Measurements from ENCODE around the gene CNIH3. TPM values are rescaled to one million over a fixed set of nuclear protein-coding genes. Genes with fewer than 3 reads are reported as not detected.

CNIH3 gene
- total RNA-seq, 1 experiment from 2014 or later: 1.8 TPM

DNA sequence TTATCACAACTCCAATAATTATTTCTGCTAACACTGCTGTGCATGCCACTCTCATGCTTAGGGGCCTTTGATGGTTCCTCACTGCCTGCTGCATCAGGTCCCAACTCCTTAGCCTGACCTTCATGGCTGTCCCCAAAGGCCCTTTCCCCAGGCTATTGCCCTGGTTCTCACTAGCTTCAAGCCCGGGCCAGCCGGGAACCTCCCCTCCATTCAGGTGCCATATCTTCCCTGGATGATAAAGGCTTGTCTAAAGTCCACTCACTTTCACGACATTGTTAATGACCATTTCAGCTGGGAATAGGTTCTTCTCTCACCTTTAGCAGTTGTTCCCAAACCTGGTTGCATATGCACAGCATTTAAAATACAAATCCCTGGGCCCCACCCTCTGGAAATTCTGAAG is 95.8 kb downstream of the CNIH3 start:
- ATAC-seq: no peak
- Histone ChIP-seq H3K4me2 (ENCODE audit: low read length) (no peak overlapping the region), H4K20me1 (ENCODE audit: insufficient read depth) (no peaks in the 10 kb centered on the region), H3K27me3 (ENCODE audit: insufficient read depth, low read length) (peaks cover 10% of the 10 kb centered on the region; the same call in 1 of the 2 replicates), H3K4me1 (ENCODE audit: control insufficient read depth in 1 of 2, insufficient read depth in 2 of 2, low read length in 2 of 2) (peaks cover 0 to 7% of the 10 kb centered on the region in 2 experiments; a peak in 2 of 4 replicates), H3K9me3 (ENCODE audit: control insufficient read depth in 1 of 2, insufficient read depth in 1 of 2, low read depth in 1 of 2, low read length in 2 of 2) (no peaks in the 10 kb centered on the region), H3K4me3 (replicated peaks in 1 of 2; ENCODE audit: low read depth in 1 of 2, low read length in 2 of 2) (no peak overlapping the region), H3K9me2 (ENCODE audit: insufficient read depth) (no peaks in the 10 kb centered on the region), H3K9ac (ENCODE audit: low read length) (no peak overlapping the region), H3K27ac (ENCODE audit: low read depth, low read length) (no peak overlapping the region), H3K79me2 (ENCODE audit: insufficient read depth, low read length) (no peaks in the 10 kb centered on the region), H3K36me3 (ENCODE audit: control insufficient read depth in 1 of 2, insufficient read depth in 2 of 2, low read length in 2 of 2) (no peaks in the 10 kb centered on the region), H2AFZ (ENCODE audit: low read depth, low read length, poor library complexity, severe bottlenecking) (no peak overlapping the region)
- CTCF ChIA-PET: no interaction called here
- POLR2A ChIA-PET: no interaction called here
- TF ChIP-seq ZFX (IDR thresholded peaks at IDR 0.05) (no peak), RAD21 (IDR thresholded peaks at IDR 0.05; ENCODE audit: low read depth) (no peak), TCF7L2 (IDR thresholded peaks at IDR 0.05; ENCODE audit: borderline replicate concordance, extremely low read depth, insufficient read depth, insufficient read length) (no peak), SP1 (IDR thresholded peaks at IDR 0.05; ENCODE audit: low read depth) (no peak), CEBPB (IDR thresholded peaks at IDR 0.05; ENCODE audit: low read depth) (no peak), POLR2A (IDR thresholded peaks at IDR 0.05; ENCODE audit: borderline replicate concordance, extremely low read depth, insufficient read depth, insufficient read length) (no peak)
- BruUV-seq (replicated peaks): no TSS peak
- DNase-seq (ENCODE audit: low read depth, low spot score): no peak
- RAD21 ChIA-PET (ENCODE audit: low non-redundant PET in 1 of 2, low total read pairs in 2 of 2, uncharacterized antibody in 2 of 2, unreplicated experiment in 2 of 2): no interaction called here
- intact Hi-C loops (cut with micrococcal nuclease): no loop called here

- Histone ChIP-seq H3K4me2 (ENCODE audit: low read length) (no peak overlapping the region), H3K9me2 (ENCODE audit: insufficient read depth) (no peaks in the 10 kb centered on the region)
These were observed 97.1 kb downstream of the CNIH3 start for GRCh38 chr1:224713228-224713627.

More at GRCh38 chr1:224713228-224713627, 97.1 kb downstream of the CNIH3 start:
- Histone ChIP-seq H3K4me3 (replicated peaks in 1 of 2; ENCODE audit: low read depth in 1 of 2, low read length in 2 of 2) (no peak overlapping the region), H3K79me2 (ENCODE audit: insufficient read depth, low read length) (no peaks in the 10 kb centered on the region), H3K4me1 (ENCODE audit: control insufficient read depth in 1 of 2, insufficient read depth in 2 of 2, low read length in 2 of 2) (peaks cover 0 to 1% of the 10 kb centered on the region in 2 experiments; a peak in 2 of 4 replicates), H3K9me3 (ENCODE audit: control insufficient read depth in 1 of 2, insufficient read depth in 1 of 2, low read depth in 1 of 2, low read length in 2 of 2) (no peaks in the 10 kb centered on the region), H3K36me3 (ENCODE audit: control insufficient read depth in 1 of 2, insufficient read depth in 2 of 2, low read length in 2 of 2) (no peaks in the 10 kb centered on the region), H2AFZ (ENCODE audit: low read depth, low read length, poor library complexity, severe bottlenecking) (no peak overlapping the region), H3K9ac (ENCODE audit: low read length) (no peak overlapping the region), H3K27ac (ENCODE audit: low read depth, low read length) (no peak overlapping the region), H3K27me3 (ENCODE audit: insufficient read depth, low read length) (peaks cover 10% of the 10 kb centered on the region; the same call in 1 of the 2 replicates), H4K20me1 (ENCODE audit: insufficient read depth) (no peaks in the 10 kb centered on the region)
- no peak for ATAC-seq
- ChIA-PET RAD21 (ENCODE audit: low non-redundant PET in 1 of 2, low total read pairs in 2 of 2, uncharacterized antibody in 2 of 2, unreplicated experiment in 2 of 2) (no interaction called here), POLR2A (interaction anchor here (0.6 kb wide), 1 partner anchor 531 kb away, joined by 3 read pairs; no protein-coding TSS in a partner anchor), CTCF (interaction anchor here (1.2 kb wide), 1 partner anchor 12 kb away, joined by 3 read pairs; no protein-coding TSS in a partner anchor)
- no TSS peak for BruUV-seq (replicated peaks)
- intact Hi-C loops (cut with micrococcal nuclease): no loop called here
- TF ChIP-seq TCF7L2 (IDR thresholded peaks at IDR 0.05; ENCODE audit: borderline replicate concordance, extremely low read depth, insufficient read depth, insufficient read length) (no peak), CBX3 (IDR thresholded peaks at IDR 0.05; ENCODE audit: low read depth) (no peak), POLR2AphosphoS5 (IDR thresholded peaks at IDR 0.05; ENCODE audit: low read depth, low read length) (no peak), CEBPB (IDR thresholded peaks at IDR 0.05; ENCODE audit: low read depth) (no peak), EZH2phosphoT487 (IDR thresholded peaks at IDR 0.05; ENCODE audit: borderline replicate concordance) (no peak), SP1 (IDR thresholded peaks at IDR 0.05; ENCODE audit: low read depth) (no peak), EZH2 (IDR thresholded peaks at IDR 0.05) (no peak), MAX (IDR thresholded peaks at IDR 0.05) (no peak), RAD21 (IDR thresholded peaks at IDR 0.05; ENCODE audit: low read depth) (no peak)
- TF ChIP-seq, protein P1, sequence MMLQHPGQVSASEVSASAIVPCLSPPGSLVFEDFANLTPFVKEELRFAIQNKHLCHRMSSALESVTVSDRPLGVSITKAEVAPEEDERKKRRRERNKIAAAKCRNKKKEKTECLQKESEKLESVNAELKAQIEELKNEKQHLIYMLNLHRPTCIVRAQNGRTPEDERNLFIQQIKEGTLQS (IDR thresholded peaks at IDR 0.05): no peak
- no peak for DNase-seq (ENCODE audit: low read depth, low spot score)

Data from HCT116 (cell line).